ENCODE data around the gene IFNA16.
"Not testable (repeated sequence)": the region's sequence is repeated elsewhere in the genome, so short reads cannot be mapped to it uniquely, and the experiment has no call there.

Gene IFNA16

DNA sequence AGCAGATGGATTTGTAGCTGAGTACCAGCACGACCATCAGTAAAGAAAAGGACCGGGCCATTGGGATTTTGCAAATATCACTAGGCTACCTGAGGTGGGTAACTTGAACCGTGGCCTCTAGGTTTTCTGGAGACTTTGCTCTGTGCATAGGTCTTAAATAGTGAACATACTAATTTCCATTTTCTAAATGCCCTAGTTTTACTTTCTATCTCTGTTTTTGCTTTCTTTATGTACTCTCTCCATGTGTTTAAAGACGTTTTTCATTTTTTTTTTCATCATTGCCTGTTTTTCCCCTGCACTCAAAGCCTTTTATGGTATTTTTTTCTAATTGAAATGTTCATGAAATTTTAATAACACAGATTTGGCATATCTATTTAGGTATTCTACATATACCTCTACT lies 15.0 kb downstream of the IFNA16 start, which contains the start of gene IFNA7:
TSS of gene IFNA7 (minus strand) at position 101 of the 400 bp plus-strand sequence. CDS start at position 61, 40 bp downstream.
- not testable (repeated sequence) for DNase-seq (ENCODE audit: low read depth in 2 of 2)

DNA sequence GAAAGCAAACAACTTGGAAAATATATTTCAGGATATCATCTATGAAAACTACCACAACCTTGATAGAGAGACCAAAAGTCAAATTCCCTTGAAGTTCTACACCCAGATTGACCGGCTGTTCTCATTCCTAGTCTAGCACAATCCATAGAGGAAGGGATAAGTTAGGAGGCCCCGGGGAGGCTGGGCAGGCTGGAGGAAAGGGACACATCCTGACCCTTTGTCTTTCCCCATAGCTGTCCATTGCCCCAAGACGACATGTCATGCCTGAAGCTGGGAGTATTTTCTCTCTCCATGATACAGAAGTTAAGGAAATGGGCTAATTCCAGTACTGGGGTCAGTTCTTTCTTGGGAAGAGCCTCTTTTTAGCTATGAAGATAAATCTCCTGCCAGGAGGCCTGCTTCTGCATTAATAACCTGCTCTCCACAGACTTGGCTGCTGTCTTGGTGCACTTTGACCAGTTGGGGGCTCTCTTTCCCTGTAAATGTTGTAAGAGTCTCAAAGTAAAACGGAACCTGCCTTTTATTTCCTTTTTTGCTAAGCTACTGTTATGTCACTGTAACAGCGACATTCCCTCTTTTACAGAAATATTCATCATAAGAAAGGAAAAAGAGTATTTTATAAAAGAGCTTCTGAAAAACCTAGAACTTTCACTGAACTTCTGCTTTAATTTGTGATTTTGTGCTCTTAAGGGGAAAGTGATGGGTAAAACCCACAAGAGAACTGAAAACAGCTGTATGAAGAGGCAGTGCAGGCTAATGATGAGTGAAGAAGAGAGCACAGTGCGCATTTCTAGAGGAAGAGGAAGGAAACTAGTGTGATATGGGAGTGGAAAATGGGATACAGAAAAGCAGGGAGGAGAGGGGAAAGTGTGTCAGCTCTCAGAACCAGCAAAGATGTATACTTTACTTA lies 22.0 kb downstream of the IFNA16 start:
- not testable (repeated sequence) for DNase-seq (ENCODE audit: low read depth in 2 of 2)

DNA sequence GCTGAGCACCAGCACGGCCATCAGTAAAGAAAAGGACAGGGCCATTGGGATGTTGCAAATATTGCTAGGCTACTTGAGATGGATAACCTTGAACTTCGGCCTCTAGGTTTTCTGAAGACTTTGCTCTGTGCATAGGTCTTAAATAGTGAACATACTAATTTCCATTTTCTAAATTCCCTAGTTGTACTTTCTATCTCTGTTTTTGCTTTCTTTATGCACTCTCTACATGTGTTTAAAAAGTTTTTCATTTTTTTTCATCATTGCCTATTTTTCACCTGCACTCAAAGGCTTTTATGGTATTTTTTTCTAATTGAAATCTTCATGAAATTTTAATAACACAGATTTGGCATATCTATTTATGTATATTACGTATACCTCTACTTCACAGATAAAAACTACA lies 29.6 kb downstream of the IFNA16 start, which contains the start of gene IFNA4:
TSS of gene IFNA4 (minus strand) at position 101 of the 400 bp plus-strand sequence. CDS start at position 45, 56 bp downstream.
- DNase-seq (ENCODE audit: low read depth in 2 of 2), result not testable (repeated sequence)

DNA sequence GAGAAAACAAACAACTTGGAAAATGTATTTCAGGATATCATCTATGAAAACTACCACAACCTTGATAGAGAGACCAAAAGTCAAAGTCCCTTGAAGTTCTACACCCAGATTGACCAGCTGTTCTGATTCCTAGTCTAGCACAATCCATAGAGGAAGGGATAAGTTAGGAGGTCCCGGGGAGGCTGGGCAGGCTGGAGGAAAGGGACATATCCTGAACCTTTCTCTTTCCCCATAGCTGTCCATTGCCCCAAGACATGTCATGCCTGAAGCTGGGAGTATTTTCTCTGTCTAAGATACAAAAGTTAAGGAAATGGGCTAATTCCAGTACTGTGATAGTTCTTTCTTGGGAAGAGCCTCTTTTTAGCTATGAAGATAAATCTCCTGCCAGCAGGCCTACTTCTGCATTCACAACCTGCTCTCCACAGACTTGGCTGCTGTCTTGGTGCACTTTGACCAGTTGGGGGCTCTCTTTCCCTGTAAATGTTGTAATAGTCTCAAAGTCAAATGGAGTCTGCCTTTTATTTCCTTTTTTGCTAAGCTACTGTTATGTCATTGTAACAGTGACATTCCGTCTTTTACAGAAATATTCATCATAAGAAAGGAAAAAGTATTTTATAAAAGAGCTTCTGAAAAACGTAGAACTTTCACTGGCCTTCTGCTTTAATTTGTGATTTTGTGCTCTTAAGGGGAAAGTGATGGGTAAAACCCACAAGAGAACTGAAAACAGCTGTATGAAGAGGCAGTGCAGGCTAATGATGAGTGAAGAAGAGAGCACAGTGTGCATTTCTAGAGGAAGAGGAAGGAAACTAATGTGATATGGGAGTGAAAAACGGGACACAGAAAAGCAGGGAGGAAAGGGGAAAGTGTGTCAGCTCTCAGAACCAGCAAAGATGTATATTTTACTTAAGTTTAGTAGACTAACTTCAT lies 34.0 kb downstream of the IFNA16 start:
- not testable (repeated sequence) for DNase-seq (ENCODE audit: low read depth in 2 of 2)

DNA sequence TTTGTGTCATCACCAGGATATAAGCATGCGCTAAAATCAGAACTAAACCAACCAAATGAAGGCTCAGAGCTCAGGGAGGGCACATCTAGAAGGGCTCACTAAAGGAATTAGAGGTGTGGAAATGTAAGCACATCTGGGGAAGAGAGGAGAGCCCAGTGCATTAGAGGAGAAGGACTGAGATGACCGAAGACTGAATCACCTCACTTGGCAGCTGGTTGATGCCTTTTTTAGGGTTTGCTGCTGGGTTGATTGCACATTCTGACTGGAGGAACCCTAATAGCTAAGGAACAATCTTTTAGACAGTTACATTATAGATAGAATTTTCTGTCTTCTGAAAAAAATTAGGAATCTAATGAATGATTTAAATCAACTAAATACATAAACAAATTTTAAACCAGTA lies 42.4 kb downstream of the IFNA16 start:
- DNase-seq (ENCODE audit: low read depth in 2 of 2), result no peak

DNA sequence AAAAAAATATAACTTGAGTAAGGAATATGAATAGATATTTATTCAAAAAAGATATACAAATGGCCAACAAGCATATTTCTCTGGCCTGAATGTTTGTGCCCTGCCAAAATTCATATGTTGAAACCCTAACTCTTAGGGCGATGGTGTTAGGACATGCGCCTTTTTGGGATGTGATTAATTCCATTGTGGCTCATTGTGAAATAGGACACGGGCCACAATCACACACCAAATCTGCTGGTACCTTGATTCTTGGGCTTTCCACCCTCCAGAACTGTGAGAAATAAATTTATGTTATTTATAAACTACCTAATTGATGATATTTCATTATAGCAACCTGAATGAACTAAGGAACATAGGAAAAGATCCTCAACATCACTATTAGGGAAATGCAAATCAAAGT lies 45.0 kb downstream of the IFNA16 start:
- no peak for DNase-seq (ENCODE audit: low read depth in 2 of 2)

DNA sequence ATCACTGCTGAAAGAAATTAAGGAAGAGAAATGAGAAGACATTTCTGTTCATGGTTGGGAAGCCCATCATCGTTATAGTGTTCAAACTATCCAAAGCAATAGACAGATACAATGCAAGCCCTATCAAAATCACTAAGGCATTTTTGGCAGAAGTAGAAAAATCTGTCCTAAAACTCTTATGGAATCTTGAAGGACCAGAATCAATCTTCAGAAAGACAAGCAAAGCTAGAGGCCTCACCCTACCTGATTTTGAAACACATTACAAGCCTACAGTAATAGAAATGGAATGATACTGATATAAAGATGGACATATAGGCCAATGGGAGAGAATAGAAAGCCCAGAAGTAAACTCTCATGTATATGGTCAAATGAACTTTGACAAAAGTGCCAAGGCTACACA lies 45.8 kb downstream of the IFNA16 start:
- no peak for DNase-seq (ENCODE audit: low read depth in 2 of 2)

DNA sequence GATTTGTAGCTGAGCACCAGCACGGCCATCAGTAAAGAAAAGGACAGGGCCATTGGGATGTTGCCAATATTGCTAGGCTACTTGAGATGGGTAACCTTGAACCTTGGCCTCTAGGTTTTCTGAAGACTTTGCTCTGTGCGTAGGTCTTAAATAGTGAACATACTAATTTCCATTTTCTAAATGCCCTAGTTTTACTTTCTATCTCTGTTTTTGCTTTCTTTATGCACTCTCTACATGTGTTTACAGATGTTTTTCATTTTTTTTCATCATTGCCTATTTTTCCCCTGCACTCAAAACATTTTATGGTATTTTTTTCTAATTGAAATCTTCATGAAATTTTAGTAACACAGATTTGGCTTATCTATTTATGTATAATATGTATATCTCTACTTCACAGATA lies 50.6 kb downstream of the IFNA16 start, which contains the start of gene IFNA21:
TSS of gene IFNA21 (minus strand) at position 101 of the 400 bp plus-strand sequence. CDS start at position 53, 48 bp downstream.
- DNase-seq (ENCODE audit: low read depth in 2 of 2), result not testable (repeated sequence)

Measured in stimulated activated CD8-positive, alpha-beta memory T cell treated with anti-CD3 and anti-CD28 coated beads, Interleukin-2, amount 100 ng/mL, for 1 hour (primary cell).